Testis (tissue), 3 donors: ENCODE data around the gene CSNK2A2. TPM values are rescaled to one million over a fixed set of nuclear protein-coding genes. Genes with fewer than 3 reads are reported as not detected.

Experiments
- DNase-seq: peaks from one replicate; pipeline ENCODE4 v3.0.0-alpha.2; 2019
- H3K27ac ChIP-seq, 2 donors: fragments of 200-600 bp; sonication (generic); one replicate each; pipeline ENCODE4 v1.5.1; 2019
- H3K27me3 ChIP-seq: fragments of 200-600 bp; sonication (generic); one replicate; pipeline ENCODE4 v1.5.1; 2019
- H3K36me3 ChIP-seq: fragments of 200-600 bp; sonication (generic); one replicate; pipeline ENCODE4 v1.5.1; 2017; ENCODE audit warnings: low read depth; ENCODE audit errors: missing control alignments
- H3K4me1 ChIP-seq: fragments of 200-600 bp; sonication (generic); one replicate; pipeline ENCODE4 v1.5.1; 2019
- H3K4me3 ChIP-seq, 2 donors: fragments of 200-600 bp; sonication (generic); one replicate each; pipeline ENCODE4 v1.5.1; 2017 to 2019
- H3K9me3 ChIP-seq: fragments of 200-600 bp; sonication (generic); one replicate; pipeline ENCODE4 v1.5.1; 2017
- POLR2A ChIP-seq: fragments of 450-650 bp; IDR thresholded peaks from one replicate; pipeline ENCODE4 v1.6.1; 2017; ENCODE audit warnings: antibody characterized with exemption, mild to moderate bottlenecking, moderate library complexity
- WGBS, 2 donors: methylation state at CpG; one replicate each; pipeline ENCODE4 v1.1.5; 2018; 5-methylcytosine and 5-hydroxymethylcytosine counted together
- intact Hi-C: fragments of 100-400 bp; cut with DNase I; formaldehyde crosslinking; loops from one replicate; pipeline ENCODE4 v1.15.1; 2023; ENCODE audit warnings: low total_unique reads
- polyA plus RNA-seq: library from polyadenylated mRNA; stranded (reverse); fragments of 350-450 nt; fragmentation: Illumina TruSeq; extraction: RNeasy Lipid Tissue Mini Kit (QIAGEN cat#74804); gene quantifications from one replicate; pipeline ENCODE4 v1.2.3, GENCODE V29; 2014; ENCODE audit warnings: low read depth, low replicate concordance; ENCODE audit not compliant: insufficient read depth
- total RNA-seq, 2 donors: library from RNA; depleted of rRNA; stranded (reverse); fragments of >200 nt; gene quantifications; one replicate each; pipeline ENCODE4 v1.2.3, GENCODE V29; 2016
- TF ChIP-seq, protein P1 (sequence below), 3 experiments: fragments of 450-650 bp in 2 of 3; fragments of 200-600 bp in 1 of 3; sonication (generic) in 1 of 3; IDR thresholded peaks; one replicate each; pipeline ENCODE4 v1.5.1; 2016 to 2019; ENCODE audit warnings: antibody characterized with exemption in 3 of 3, mild to moderate bottlenecking in 2 of 3, moderate library complexity in 1 of 3

The CSNK2A2 gene
- total and polyA plus RNA-seq, 3 donors from 2014 or later = 101 to 299 (median 119) TPM

DNA sequence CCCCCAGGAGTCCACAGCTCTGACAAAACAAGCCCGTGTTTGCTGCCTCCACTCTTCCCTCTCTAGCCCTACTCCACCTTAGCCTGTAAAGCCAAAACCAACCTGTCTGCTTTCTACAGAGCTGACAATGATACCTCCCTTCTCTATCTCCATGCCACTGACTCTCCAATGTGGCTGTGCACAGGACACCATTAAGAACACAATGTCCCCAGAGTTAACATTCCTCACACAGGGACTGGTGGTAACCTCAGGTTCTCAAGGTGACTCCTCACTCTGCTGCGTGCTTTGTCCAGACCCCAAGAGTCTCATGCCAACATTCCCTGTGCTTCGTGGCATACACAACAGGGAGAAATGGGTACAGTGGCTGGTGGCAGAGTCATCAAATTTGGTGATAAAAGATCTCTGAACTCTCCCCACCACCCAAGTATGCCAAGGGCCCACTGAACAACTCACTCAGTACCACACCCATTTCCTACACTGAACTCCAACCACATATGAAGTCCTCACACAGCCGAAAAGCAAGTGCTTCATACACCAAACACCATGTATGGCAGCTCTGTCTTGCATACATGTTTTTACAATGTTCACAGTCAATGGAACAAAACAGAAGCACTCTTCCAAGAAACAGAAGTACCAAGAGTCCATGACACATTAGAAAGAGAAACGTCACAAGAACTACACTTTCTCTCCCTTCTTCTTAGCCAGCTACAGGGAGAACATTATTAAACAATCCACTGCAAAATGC, 21.1 kb downstream of the CSNK2A2 start:
- Histone ChIP-seq H3K27me3 (no peaks in the 10 kb centered on the region), H3K9me3 (no peaks in the 10 kb centered on the region), H3K4me3 (no peak overlapping the region), H3K36me3 (no peaks in the 10 kb centered on the region), H3K27ac (no peak overlapping the region), H3K4me1 (no peaks in the 10 kb centered on the region)
- TF ChIP-seq, protein P1, sequence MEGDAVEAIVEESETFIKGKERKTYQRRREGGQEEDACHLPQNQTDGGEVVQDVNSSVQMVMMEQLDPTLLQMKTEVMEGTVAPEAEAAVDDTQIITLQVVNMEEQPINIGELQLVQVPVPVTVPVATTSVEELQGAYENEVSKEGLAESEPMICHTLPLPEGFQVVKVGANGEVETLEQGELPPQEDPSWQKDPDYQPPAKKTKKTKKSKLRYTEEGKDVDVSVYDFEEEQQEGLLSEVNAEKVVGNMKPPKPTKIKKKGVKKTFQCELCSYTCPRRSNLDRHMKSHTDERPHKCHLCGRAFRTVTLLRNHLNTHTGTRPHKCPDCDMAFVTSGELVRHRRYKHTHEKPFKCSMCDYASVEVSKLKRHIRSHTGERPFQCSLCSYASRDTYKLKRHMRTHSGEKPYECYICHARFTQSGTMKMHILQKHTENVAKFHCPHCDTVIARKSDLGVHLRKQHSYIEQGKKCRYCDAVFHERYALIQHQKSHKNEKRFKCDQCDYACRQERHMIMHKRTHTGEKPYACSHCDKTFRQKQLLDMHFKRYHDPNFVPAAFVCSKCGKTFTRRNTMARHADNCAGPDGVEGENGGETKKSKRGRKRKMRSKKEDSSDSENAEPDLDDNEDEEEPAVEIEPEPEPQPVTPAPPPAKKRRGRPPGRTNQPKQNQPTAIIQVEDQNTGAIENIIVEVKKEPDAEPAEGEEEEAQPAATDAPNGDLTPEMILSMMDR (IDR thresholded peaks at IDR 0.05) = no peak
- no peak for TF ChIP-seq POLR2A
- intact Hi-C loops = no loop called here
- DNase-seq = no peak
- WGBS, 2 donors = 87% methylated on average over 5 of the region's 5 CpGs

DNA sequence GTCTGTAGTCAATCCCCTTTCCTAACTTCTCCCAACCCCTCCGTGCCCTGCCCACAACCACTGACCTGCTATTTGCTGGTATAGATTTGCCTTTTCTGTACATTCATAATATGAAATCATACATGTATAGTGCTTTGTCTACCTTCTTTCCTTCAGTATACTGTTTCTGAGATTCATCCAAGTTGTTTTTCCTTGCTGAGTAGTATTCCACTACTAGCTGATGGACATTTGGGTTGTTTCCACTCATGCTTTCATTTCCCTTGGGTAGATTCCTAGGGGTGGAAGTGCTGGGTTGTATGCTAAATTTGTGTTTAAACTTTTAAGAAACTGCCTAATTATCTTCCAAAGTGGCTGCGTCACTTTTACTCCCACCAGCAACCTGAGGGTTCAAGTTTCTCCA, 27.7 kb downstream of the CSNK2A2 start:
- Histone ChIP-seq H3K9me3 (no peaks in the 10 kb centered on the region), H3K27me3 (no peaks in the 10 kb centered on the region), H3K27ac (no peak overlapping the region), H3K4me1 (no peaks in the 10 kb centered on the region), H3K36me3 (no peaks in the 10 kb centered on the region), H3K4me3 (no peak overlapping the region)
- 93 to 100% methylated on average over 2 of the region's 2 CpGs for WGBS, 2 donors
- DNase-seq = no peak
- intact Hi-C loops = no loop called here
- TF ChIP-seq POLR2A = no peak
- TF ChIP-seq, protein P1 (IDR thresholded peaks at IDR 0.05) = no peak

DNA sequence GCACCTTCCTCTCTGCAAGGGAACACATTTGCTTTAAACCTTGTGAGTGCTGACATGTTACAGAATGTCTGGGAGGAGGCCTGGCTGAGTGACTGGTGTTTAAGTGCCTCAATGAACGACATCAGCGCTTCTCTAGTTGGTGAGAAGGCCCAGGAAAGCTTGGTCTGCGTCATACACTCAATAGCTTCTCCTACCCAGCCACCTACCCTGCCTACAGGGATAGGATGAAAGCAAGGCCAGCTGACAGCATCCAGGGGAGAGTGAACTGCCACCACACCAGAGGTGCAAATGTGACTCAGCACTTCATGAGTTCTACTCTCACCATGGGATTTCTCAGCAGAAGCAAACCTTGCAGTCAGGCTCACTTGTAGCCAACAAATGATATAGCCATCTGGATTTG, 37.1 kb downstream of the CSNK2A2 start:
- no peaks in the 10 kb centered on the region for H3K36me3 ChIP-seq
- WGBS, 2 donors = 62 to 100% methylated on average over 3 of the region's 3 CpGs
- no peak for DNase-seq
- intact Hi-C loops = no loop called here
- no peaks in the 10 kb centered on the region for H3K9me3 ChIP-seq
- TF ChIP-seq POLR2A = no peak
- TF ChIP-seq, protein P1 (IDR thresholded peaks at IDR 0.05) = no peak
- no peaks in the 10 kb centered on the region for H3K4me1 ChIP-seq
- H3K4me3 ChIP-seq = no peak overlapping the region
- H3K27me3 ChIP-seq = no peaks in the 10 kb centered on the region
- H3K27ac ChIP-seq = no peak overlapping the region

DNA sequence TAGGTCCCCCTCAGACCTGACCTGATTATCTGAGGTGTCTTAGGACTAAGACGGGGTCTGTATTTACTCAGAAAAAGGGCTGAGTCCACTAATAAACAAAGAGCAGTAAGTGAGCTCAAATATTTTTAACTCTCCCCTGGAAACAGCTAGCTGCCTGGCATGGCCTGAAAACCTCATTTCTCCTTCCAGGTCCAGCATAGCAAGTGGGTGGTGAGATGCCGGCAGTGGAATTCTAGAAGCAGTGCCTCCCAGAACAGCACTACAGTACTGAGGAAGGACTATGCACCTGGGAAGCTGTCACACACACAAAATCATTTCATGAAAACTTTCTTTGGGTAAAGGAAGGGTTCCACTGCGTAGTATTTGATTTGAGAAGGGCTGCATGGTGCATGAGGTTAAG, 39.2 kb downstream of the CSNK2A2 start:
- no peaks in the 10 kb centered on the region for H3K36me3 ChIP-seq
- TF ChIP-seq POLR2A = no peak
- TF ChIP-seq, protein P1 (IDR thresholded peaks at IDR 0.05) = no peak

More for the DNA sequence above, 39.2 kb downstream of the CSNK2A2 start:
- intact Hi-C loops = no loop called here
- no peaks in the 10 kb centered on the region for H3K27me3 ChIP-seq
- DNase-seq = no peak
- no peak overlapping the region for H3K27ac ChIP-seq
- H3K4me3 ChIP-seq = no peak overlapping the region
- H3K9me3 ChIP-seq = no peaks in the 10 kb centered on the region
- no peaks in the 10 kb centered on the region for H3K4me1 ChIP-seq
- WGBS, 2 donors = 84 to 89% methylated on average over 3 of the region's 3 CpGs
